Measurements from ENCODE around the gene MRC2.

- TF ChIP-seq EZH2 (IDR thresholded peaks at IDR 0.05; ENCODE audit: insufficient read depth, low read length): no peak
- TF ChIP-seq CTCF (IDR thresholded peaks at IDR 0.05; ENCODE audit: insufficient read depth, low read depth, low read length): peak; percentile 35
Measured at GRCh38 chr17:62720126-62720850, 92.8 kb downstream of the MRC2 start.
